IMR-90 (cell line): ENCODE results near the gene EPHX1. TPM values are rescaled to one million over a fixed set of nuclear protein-coding genes. Genes with fewer than 3 reads are reported as not detected.

Source experiments
- ATAC-seq: fragments of 200-7000 bp; cut with Tn5 transposase; 2 replicates; pipeline ENCODE4 v1.9.1; 2020; ENCODE audit warnings: low read depth, mild to moderate bottlenecking, moderate library complexity
- BruUV-seq: library from RNA; stranded (reverse); fragments of 400-500 nt; replicated peaks from 2 replicates; lab custom pipeline; 2021; lab: Mats Ljungman, UMichigan
- CTCF ChIA-PET: fragments of 300-600 bp; formaldehyde crosslinking; extraction: SDS; loops from one replicate; lab custom pipeline; 2021; ENCODE audit warnings: antibody characterized with exemption; lab: Yijun Ruan, JAX
- POLR2A ChIA-PET: fragments of 300-600 bp; sonication (Branson Sonifier 250); formaldehyde crosslinking; loops from one replicate; lab custom pipeline; 2022; ENCODE audit warnings: antibody characterized with exemption; ENCODE audit not compliant: unreplicated experiment; lab: Charles Lee
- DNase-seq: peaks from one replicate; pipeline ENCODE4 v3.0.0; 2013
- H2AFZ ChIP-seq: replicated peaks from 2 replicates; pipeline ENCODE3; 2013; ENCODE audit warnings: low read length, mild to moderate bottlenecking; ENCODE audit not compliant: poor library complexity
- H2AK5ac ChIP-seq: 2 replicates; pipeline ENCODE4 v1.6.1; 2013; ENCODE audit warnings: low read depth, low read length, inconsistent platforms
- H2AK9ac ChIP-seq: replicated peaks from 2 replicates; pipeline ENCODE3; 2013; ENCODE audit warnings: mild to moderate bottlenecking, low read depth, low read length, moderate library complexity; ENCODE audit not compliant: poor library complexity
- H2BK120ac ChIP-seq: 2 replicates; pipeline ENCODE4 v1.6.1; 2013; ENCODE audit warnings: low read depth, low read length, inconsistent platforms
- H2BK15ac ChIP-seq: 3 replicates; pipeline ENCODE4 v1.6.1; 2013; ENCODE audit warnings: low read depth, low read length, inconsistent platforms
- H2BK20ac ChIP-seq: 2 replicates; pipeline ENCODE4 v1.6.1; 2013; ENCODE audit warnings: low read depth, mild to moderate bottlenecking, inconsistent platforms, low read length, moderate library complexity
- H2BK5ac ChIP-seq: 2 replicates; pipeline ENCODE4 v1.6.1; 2013; ENCODE audit warnings: mild to moderate bottlenecking, low read depth, low read length, inconsistent platforms; ENCODE audit not compliant: poor library complexity, severe bottlenecking
- H3K14ac ChIP-seq: replicated peaks from 2 replicates; pipeline ENCODE4 v1.6.1; 2013; ENCODE audit warnings: low read depth, low read length, inconsistent platforms
- H3K18ac ChIP-seq: 2 replicates; pipeline ENCODE4 v1.6.1; 2013; ENCODE audit warnings: low read depth, low read length, control low read depth
- H3K23ac ChIP-seq: 2 replicates; pipeline ENCODE4 v1.6.1; 2013; ENCODE audit warnings: low read depth, low read length, inconsistent platforms
- H3K27ac ChIP-seq: 2 replicates; pipeline ENCODE4 v1.5.1; 2013; ENCODE audit warnings: mild to moderate bottlenecking, control low read depth, low read length; ENCODE audit not compliant: insufficient read depth
- H3K27me3 ChIP-seq: 2 replicates; pipeline ENCODE4 v1.6.1; 2013; ENCODE audit warnings: low read length; ENCODE audit not compliant: control insufficient read depth, insufficient read depth
- H3K36me3 ChIP-seq: 2 replicates; pipeline ENCODE4 v1.6.1; 2013; ENCODE audit warnings: low read length, mixed read lengths; ENCODE audit not compliant: control insufficient read depth, insufficient read depth
- H3K4ac ChIP-seq: 2 replicates; pipeline ENCODE4 v1.6.1; 2013; ENCODE audit warnings: low read depth, low read length, inconsistent platforms
- H3K4me1 ChIP-seq: 2 replicates; pipeline ENCODE4 v1.6.1; 2013; ENCODE audit warnings: low read length, mixed read lengths; ENCODE audit not compliant: control insufficient read depth, insufficient read depth
- H3K4me2 ChIP-seq: 2 replicates; pipeline ENCODE4 v1.6.1; 2013; ENCODE audit warnings: low read depth, mild to moderate bottlenecking, control low read depth, low read length, moderate library complexity
- H3K4me3 ChIP-seq: 2 replicates; pipeline ENCODE4 v1.5.1; 2013; ENCODE audit warnings: low read depth, mild to moderate bottlenecking, control low read depth, low read length, moderate library complexity; ENCODE audit not compliant: insufficient read depth
- H3K56ac ChIP-seq: 2 replicates; pipeline ENCODE4 v1.6.1; 2013; ENCODE audit warnings: low read length, inconsistent platforms; ENCODE audit not compliant: insufficient read depth; ENCODE audit errors: extremely low read depth
- H3K79me1 ChIP-seq, 2 experiments: 2 replicates each; pipeline ENCODE4 v1.6.1; 2013; ENCODE audit warnings: low read length in 2 of 2, inconsistent platforms in 1 of 2, low read depth in 1 of 2
- H3K9ac ChIP-seq: 2 replicates; pipeline ENCODE4 v1.6.1; 2013; ENCODE audit warnings: low read depth, low read length, control low read depth
- H3K9me1 ChIP-seq: 2 replicates; pipeline ENCODE4 v1.6.1; 2013; ENCODE audit warnings: low read length, inconsistent platforms; ENCODE audit not compliant: insufficient read depth
- H3K9me3 ChIP-seq: 2 replicates; pipeline ENCODE4 v1.6.1; 2013; ENCODE audit warnings: low read length; ENCODE audit not compliant: control insufficient read depth, insufficient read depth
- H4K20me1 ChIP-seq: 2 replicates; pipeline ENCODE4 v1.6.1; 2013; ENCODE audit warnings: low read length, inconsistent platforms; ENCODE audit not compliant: insufficient read depth
- H4K5ac ChIP-seq: 2 replicates; pipeline ENCODE4 v1.6.1; 2013; ENCODE audit warnings: mild to moderate bottlenecking, low read depth, low read length, control low read depth
- H4K8ac ChIP-seq, 2 experiments: 2 replicates each; pipeline ENCODE4 v1.6.1; 2013; ENCODE audit warnings: low read depth in 2 of 2, low read length in 2 of 2, control low read depth in 1 of 2, inconsistent platforms in 1 of 2
- H4K91ac ChIP-seq: 2 replicates; pipeline ENCODE4 v1.6.1; 2013; ENCODE audit warnings: low read depth, low read length, inconsistent platforms; ENCODE audit not compliant: insufficient read depth
- BHLHE40 ChIP-seq: fragments of 150-350 bp; IDR thresholded peaks from 2 replicates; pipeline ENCODE4 v1.6.1; 2016; ENCODE audit warnings: mild to moderate bottlenecking, low read depth, low read length
- CEBPB ChIP-seq: IDR thresholded peaks from 2 replicates; pipeline ENCODE4 v1.6.1; 2012; ENCODE audit warnings: low read depth, low read length, improper control_type of control experiment
- CHD1 ChIP-seq: IDR thresholded peaks from 2 replicates; pipeline ENCODE4 v1.6.1; 2012; ENCODE audit warnings: low read depth, low read length, improper control_type of control experiment
- CTCF ChIP-seq: conservative IDR thresholded peaks from 2 replicates; pipeline ENCODE4 v1.5.1; 2012; ENCODE audit warnings: mild to moderate bottlenecking, low read depth, low read length, improper control_type of control experiment
- FOS ChIP-seq: fragments of 150-350 bp; IDR thresholded peaks from 2 replicates; pipeline ENCODE4 v1.6.1; 2016; ENCODE audit warnings: low read depth, low read length
- MAFK ChIP-seq: IDR thresholded peaks from 2 replicates; pipeline ENCODE4 v1.6.1; 2012; ENCODE audit warnings: low read depth, low read length, improper control_type of control experiment
- MAZ ChIP-seq: IDR thresholded peaks from 2 replicates; pipeline ENCODE4 v1.6.1; 2012; ENCODE audit warnings: low read depth, mild to moderate bottlenecking, low read length, improper control_type of control experiment, moderate library complexity, borderline replicate concordance
- RAD21 ChIP-seq: IDR thresholded peaks from 2 replicates; pipeline ENCODE4 v1.6.1; 2012; ENCODE audit warnings: low read length, improper control_type of control experiment
- RCOR1 ChIP-seq: IDR thresholded peaks from 2 replicates; pipeline ENCODE4 v1.6.1; 2012; ENCODE audit warnings: mild to moderate bottlenecking, low read length, improper control_type of control experiment; ENCODE audit not compliant: insufficient replicate concordance
- RFX5 ChIP-seq: IDR thresholded peaks from 2 replicates; pipeline ENCODE4 v1.8.0; 2012; ENCODE audit warnings: low read depth, mild to moderate bottlenecking, low read length, moderate library complexity
- SMC3 ChIP-seq: fragments of 150-350 bp; IDR thresholded peaks from 2 replicates; pipeline ENCODE4 v1.6.1; 2016; ENCODE audit warnings: low read depth, mild to moderate bottlenecking, antibody characterized with exemption, low read length, moderate library complexity
- USF2 ChIP-seq: fragments of 150-350 bp; IDR thresholded peaks from 2 replicates; pipeline ENCODE4 v1.6.1; 2017; ENCODE audit warnings: mild to moderate bottlenecking, antibody characterized with exemption, low read length, low read depth
- WGBS, 2 experiments: methylation state at CpG; one replicate each; pipeline versions ENCODE4 v1.1.5 to v1.1.7; 2013; ENCODE audit warnings: missing lambda C conversion rate in 2 of 2; ENCODE audit not compliant: insufficient read length in 1 of 2; ENCODE audit errors: extremely low coverage in 2 of 2; 5-methylcytosine and 5-hydroxymethylcytosine counted together
- dilution Hi-C: fragments of 300-500 bp; cut with HindIII; formaldehyde crosslinking; loops from one replicate; pipeline ENCODE4 v1.14.3; 2018; ENCODE audit warnings: low sequenced_read_pairs; ENCODE audit not compliant: unreplicated experiment
- in situ Hi-C: fragments of 300-500 bp; cut with MboI; formaldehyde crosslinking; loops from 3 replicates; pipeline ENCODE4 v1.14.3; 2019; ENCODE audit warnings: low sequenced_read_pairs, inconsistent platforms, mixed read lengths
- intact Hi-C: fragments of 100-400 bp; cut with micrococcal nuclease; formaldehyde crosslinking; loops from 2 replicates; pipeline ENCODE4 v1.10.0; 2022
- polyA plus RNA-seq, 3 experiments: library from polyadenylated mRNA; depleted of rRNA; stranded (reverse); fragments of >200 nt; gene quantifications; 2 replicates each; pipeline ENCODE4 v1.2.3, GENCODE V29; 2012; ENCODE audit warnings: low replicate concordance in 1 of 3
- total RNA-seq: library from RNA; depleted of rRNA; stranded (reverse); fragments of >200 nt; gene quantifications from 2 replicates; pipeline ENCODE4 v1.2.3, GENCODE V29; 2012
- TF ChIP-seq, protein P1 (sequence below): fragments of 150-350 bp; IDR thresholded peaks from 2 replicates; pipeline ENCODE4 v1.6.1; 2016; ENCODE audit warnings: low read depth, mild to moderate bottlenecking, low read length, moderate library complexity, borderline replicate concordance

EPHX1 gene
- total and polyA plus RNA-seq, 2 of the 4 experiments (the other 2 are of a cell fraction): 20.3 to 46.3 TPM

DNA sequence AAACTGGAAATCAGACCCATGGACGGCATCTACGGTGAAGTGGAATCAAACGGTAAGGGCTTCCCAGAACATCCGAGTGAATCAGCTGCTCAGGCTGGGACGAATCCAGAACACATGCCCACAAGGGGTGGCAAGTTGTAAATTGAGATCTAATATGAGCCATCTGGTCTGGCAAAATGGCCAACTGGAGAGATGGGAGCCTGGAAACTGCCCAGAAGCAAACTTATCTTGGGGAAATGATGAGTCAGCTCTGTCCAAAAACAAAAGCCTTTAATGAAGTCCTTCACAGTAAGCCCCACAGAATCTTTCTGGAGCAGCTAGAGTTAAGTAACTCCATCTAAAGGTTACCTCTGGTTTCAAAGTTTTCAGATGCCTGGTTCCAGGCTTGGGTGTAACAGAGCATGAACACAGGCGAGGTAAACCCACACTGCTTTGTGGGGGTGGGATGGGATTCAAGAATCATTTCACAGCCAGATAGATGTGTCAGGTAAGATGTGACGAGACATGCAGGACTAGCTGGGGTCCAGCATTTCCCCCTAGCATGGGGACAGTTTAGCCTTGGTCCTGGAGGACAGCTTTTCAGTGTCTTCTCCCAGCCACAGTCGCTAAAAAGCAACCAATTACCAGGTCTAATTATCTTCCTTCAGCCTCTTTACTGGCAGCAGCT, 42.8 kb upstream of the EPHX1 start:
- Histone ChIP-seq H3K9ac (peak overlapping the region; percentile 13; the same call in 1 of the 2 replicates), H3K4me3 (no peak overlapping the region), H2AK9ac (peak overlapping the region; percentile 49), H3K14ac (peak overlapping the region; percentile 73), H3K56ac (peak overlapping the region; percentile 71), H2BK20ac (peak overlapping the region; percentile 88), H2AFZ (peak overlapping the region; percentile 65), H3K79me1 (0 out of 4 replicates have a peak, but pooled peaks cover 0 to 2% of the 10 kb centered on the region in 2 experiments), H3K27me3 (no peaks in the 10 kb centered on the region), H2AK5ac (peak overlapping the region; percentile 67), H2BK5ac (peak overlapping the region; percentile 64), H4K91ac (peak overlapping the region; percentile 87), H4K5ac (peak overlapping the region; percentile 57), H4K8ac (peak overlapping the region; percentile 27 to 88), H2BK120ac (peak overlapping the region; percentile 90), H3K23ac (peak overlapping the region; percentile 78), H3K18ac (peak overlapping the region; percentile 70), H3K4me1 (peaks cover 36% of the 10 kb centered on the region), H3K27ac (peak overlapping the region; percentile 85), H3K9me3 (no peaks in the 10 kb centered on the region), H3K9me1 (peaks cover 22% of the 10 kb centered on the region), H4K20me1 (peaks cover 4% of the 10 kb centered on the region; the same call in 1 of the 2 replicates), H2BK15ac (peak overlapping the region; percentile 69; the same call in 2 of the 3 replicates), H3K36me3 (no peaks in the 10 kb centered on the region), H3K4ac (peak overlapping the region; percentile 88), H3K4me2 (peak overlapping the region; percentile 39)
- ChIA-PET POLR2A (interaction anchor here (0.5 to 0.6 kb wide), 4 partner anchors 106 to 296 kb away, joined by 3 to 6 read pairs (median 3); no protein-coding TSS in a partner anchor), CTCF (interaction anchor here (0.6 to 1.1 kb wide), 3 partner anchors 10 to 292 kb away, joined by 3 to 5 read pairs (median 4); partner anchors contain the start of gene SRP9)
- BruUV-seq: no TSS peak
- 3% methylated on average over 4 of the region's 8 CpGs; no CpG with 5 or more reads in 1 of the 2 experiments for WGBS, 2 experiments
- dilution Hi-C loops: no loop called here
- intact Hi-C loops: loop anchor here (1.0 kb wide), 1 partner anchor 114 kb away; the partner anchor contains the start of gene ENAH
- peak; percentile 90 for DNase-seq
- in situ Hi-C loops: loop anchor here (5.0 kb wide), 1 partner anchor 120 kb away; no protein-coding TSS in a partner anchor
- ATAC-seq: peak; percentile 59
- no peak for TF ChIP-seq CTCF
- TF ChIP-seq SMC3: no peak
- no peak for TF ChIP-seq MAZ
- TF ChIP-seq RAD21: peak; percentile 9; the same call in 1 of the 2 replicates
- no peak for TF ChIP-seq CEBPB
- TF ChIP-seq FOS: peak; percentile 49; the same call in 1 of the 2 replicates
- TF ChIP-seq MAFK: peak; percentile 98
- TF ChIP-seq, protein P1, sequence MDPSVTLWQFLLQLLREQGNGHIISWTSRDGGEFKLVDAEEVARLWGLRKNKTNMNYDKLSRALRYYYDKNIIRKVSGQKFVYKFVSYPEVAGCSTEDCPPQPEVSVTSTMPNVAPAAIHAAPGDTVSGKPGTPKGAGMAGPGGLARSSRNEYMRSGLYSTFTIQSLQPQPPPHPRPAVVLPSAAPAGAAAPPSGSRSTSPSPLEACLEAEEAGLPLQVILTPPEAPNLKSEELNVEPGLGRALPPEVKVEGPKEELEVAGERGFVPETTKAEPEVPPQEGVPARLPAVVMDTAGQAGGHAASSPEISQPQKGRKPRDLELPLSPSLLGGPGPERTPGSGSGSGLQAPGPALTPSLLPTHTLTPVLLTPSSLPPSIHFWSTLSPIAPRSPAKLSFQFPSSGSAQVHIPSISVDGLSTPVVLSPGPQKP: no peak
- TF ChIP-seq BHLHE40: peak; percentile 37; the same call in 1 of the 2 replicates
- peak; percentile 50 for TF ChIP-seq USF2
- TF ChIP-seq RCOR1: no peak
- TF ChIP-seq RFX5: no peak; the same call in 1 of the 2 replicates
- TF ChIP-seq CHD1: no peak
